C4-2B (cell line): ENCODE data around the gene RBM15.

Experiments
- ZFX ChIP-seq: fragments of 450-650 bp; IDR thresholded peaks from 2 replicates; pipeline ENCODE4 v1.6.1; 2017
- TF ChIP-seq, protein P1 (sequence below): fragments of 450-650 bp; conservative IDR thresholded peaks from 2 replicates; pipeline ENCODE4 v1.5.1; 2017; ENCODE audit warnings: mild to moderate bottlenecking

DNA sequence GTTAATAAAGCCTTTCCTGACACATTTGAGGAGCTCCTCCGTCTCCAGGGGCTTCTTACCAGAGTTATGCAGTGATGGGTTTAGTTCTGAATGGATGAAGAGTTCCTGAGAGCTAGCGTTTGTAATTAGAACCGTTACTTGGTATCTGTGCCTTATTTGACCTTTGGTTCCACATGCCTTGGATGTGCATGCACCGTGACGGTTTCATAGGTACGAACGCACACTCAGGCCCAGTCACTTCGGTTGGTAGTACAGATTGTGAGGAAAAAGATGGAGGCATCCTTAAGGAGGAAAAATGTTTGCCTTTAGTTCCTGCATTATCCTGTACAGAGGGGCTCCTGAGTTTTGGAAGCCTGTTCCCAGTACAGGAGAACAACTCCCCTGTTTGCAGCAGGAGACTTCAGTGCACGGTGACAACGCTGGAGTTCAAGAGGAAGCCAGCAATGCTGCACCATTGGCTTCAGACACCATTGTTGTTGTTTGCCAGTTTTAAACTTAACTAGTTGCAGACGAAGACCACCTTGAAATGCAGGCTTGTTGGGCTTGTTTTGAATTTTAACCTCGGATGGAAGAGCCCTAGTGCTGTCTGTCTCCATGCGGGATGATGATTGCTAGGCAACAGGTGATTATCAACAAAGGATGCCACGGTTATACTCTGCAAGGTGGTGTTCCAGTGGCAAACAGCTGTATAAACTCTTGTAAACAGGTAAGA, 8.2 kb downstream of the RBM15 start:
- TF ChIP-seq, protein P1, sequence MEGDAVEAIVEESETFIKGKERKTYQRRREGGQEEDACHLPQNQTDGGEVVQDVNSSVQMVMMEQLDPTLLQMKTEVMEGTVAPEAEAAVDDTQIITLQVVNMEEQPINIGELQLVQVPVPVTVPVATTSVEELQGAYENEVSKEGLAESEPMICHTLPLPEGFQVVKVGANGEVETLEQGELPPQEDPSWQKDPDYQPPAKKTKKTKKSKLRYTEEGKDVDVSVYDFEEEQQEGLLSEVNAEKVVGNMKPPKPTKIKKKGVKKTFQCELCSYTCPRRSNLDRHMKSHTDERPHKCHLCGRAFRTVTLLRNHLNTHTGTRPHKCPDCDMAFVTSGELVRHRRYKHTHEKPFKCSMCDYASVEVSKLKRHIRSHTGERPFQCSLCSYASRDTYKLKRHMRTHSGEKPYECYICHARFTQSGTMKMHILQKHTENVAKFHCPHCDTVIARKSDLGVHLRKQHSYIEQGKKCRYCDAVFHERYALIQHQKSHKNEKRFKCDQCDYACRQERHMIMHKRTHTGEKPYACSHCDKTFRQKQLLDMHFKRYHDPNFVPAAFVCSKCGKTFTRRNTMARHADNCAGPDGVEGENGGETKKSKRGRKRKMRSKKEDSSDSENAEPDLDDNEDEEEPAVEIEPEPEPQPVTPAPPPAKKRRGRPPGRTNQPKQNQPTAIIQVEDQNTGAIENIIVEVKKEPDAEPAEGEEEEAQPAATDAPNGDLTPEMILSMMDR: no peak
- TF ChIP-seq ZFX: no peak
